Thoracic aorta endothelial cell (primary cell): ENCODE data around the gene SVIP. TPM values are rescaled to one million over a fixed set of nuclear protein-coding genes. Genes with fewer than 3 reads are reported as not detected.

Experiments
- total RNA-seq: library from RNA; depleted of rRNA; stranded (reverse); fragments of >200 nt; gene quantifications from 2 replicates; pipeline ENCODE4 v1.2.3, GENCODE V29; 2012

The SVIP gene, protein sequence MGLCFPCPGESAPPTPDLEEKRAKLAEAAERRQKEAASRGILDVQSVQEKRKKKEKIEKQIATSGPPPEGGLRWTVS
- 43.8 and 60.8 TPM in 2 replicates for total RNA-seq

DNA sequence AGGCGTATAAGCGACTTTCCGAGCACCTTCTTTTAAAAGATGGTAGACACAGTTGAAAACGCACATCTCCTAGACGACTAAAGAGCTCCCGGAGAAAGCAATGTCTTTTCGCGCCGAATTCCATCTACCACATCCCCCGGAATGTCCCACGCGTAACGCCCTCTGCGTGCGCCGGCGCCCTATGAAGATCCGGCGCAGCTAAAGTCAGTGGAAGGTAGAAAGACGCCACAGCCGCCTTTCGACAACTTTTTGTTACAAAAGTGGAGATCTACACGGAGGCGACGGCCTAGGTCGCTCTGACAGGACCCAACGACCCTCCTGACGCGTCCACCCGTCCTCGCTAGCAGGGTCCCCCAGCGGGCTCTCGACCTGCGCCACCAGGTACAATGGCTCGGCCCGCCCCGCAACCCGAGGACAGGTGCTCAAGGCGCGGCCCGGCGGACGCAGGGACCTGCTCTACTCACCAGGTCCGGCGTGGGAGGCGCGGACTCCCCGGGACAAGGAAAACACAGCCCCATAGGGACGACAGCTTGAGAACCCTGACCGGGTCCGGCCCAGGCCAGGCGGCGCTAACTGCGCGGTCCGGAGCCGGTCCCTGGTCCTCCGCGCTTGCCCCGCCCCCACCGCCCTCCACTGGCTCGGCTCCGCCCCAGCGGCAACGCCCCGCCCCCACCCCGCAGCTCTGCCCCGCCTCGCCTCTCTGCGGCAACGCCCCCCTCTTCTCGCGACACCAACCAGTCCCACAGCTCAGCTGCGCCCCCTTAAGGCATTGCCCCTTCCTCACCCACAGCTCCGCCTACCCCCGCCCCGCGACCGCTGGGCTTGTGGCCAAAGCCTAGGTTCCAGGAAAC, at the start of gene SVIP:
Gene SVIP (minus strand): TSS at position 571 of the 851 bp plus-strand sequence. CDS start 53 bp downstream, at position 518.

GRCh38 chr11:22860241-22860640, 30.6 kb upstream of the SVIP start, which contains the start of gene CCDC179:
CCDC179 (minus strand) TSS chr11:22860474; CDS start chr11:22860421, 53 bp downstream.

Other genes with a start within 250 kb of the SVIP start
- 11.4 and 15.9 TPM in 2 replicates for gene FANCF, start 204.0 kb downstream of the SVIP start, total RNA-seq
- gene GAS2, start 163.2 kb downstream of the SVIP start, total RNA-seq, result 0.65 and 1.3 TPM in 2 replicates
- not detected in 2 replicates for gene CCDC179, start 30.7 kb upstream of the SVIP start, total RNA-seq